Activated CD8-positive, alpha-beta T cell treated with anti-CD3 and anti-CD28 coated beads for 36 hours (primary cell): ENCODE data around the gene STK10. TPM values are rescaled to one million over a fixed set of nuclear protein-coding genes. Genes with fewer than 3 reads are reported as not detected.

ENCODE experiments used
- ATAC-seq: fragments of 200-7000 bp; cut with Tn5 transposase; one replicate; pipeline ENCODE4 v1.10.0; 2021; ENCODE audit warnings: mild to moderate bottlenecking, moderate library complexity
- CTCF ChIA-PET: fragments of 350-600 bp; sonication (Branson Sonifier 250); formaldehyde crosslinking; loops from one replicate; lab custom pipeline; 2021; ENCODE audit warnings: antibody characterized with exemption; lab: Charles Lee
- POLR2A ChIA-PET: fragments of 350-600 bp; sonication (Branson Sonifier 250); formaldehyde crosslinking; loops from one replicate; lab custom pipeline; 2021; ENCODE audit warnings: antibody characterized with exemption; lab: Charles Lee
- DNase-seq: peaks from one replicate; pipeline ENCODE4 v3.0.0-alpha.2; 2020
- H3K27ac Mint-ChIP-seq: one replicate; pipeline ENCODE4 v1.8.0; 2021; ENCODE audit warnings: mild to moderate bottlenecking, mixed read lengths
- H3K27me3 Mint-ChIP-seq: one replicate; pipeline ENCODE4 v1.8.0; 2021; ENCODE audit warnings: mixed read lengths
- H3K36me3 Mint-ChIP-seq: one replicate; pipeline ENCODE4 v1.8.0; 2021; ENCODE audit warnings: low read depth, mixed read lengths
- H3K4me1 Mint-ChIP-seq: one replicate; pipeline ENCODE4 v1.8.0; 2021; ENCODE audit warnings: low read depth, mixed read lengths
- H3K4me3 Mint-ChIP-seq: one replicate; pipeline ENCODE4 v1.8.0; 2021; ENCODE audit warnings: mild to moderate bottlenecking, moderate library complexity, mixed read lengths
- H3K9me3 Mint-ChIP-seq: one replicate; pipeline ENCODE4 v1.8.0; 2021; ENCODE audit warnings: mixed read lengths
- intact Hi-C: fragments of 100-400 bp; cut with micrococcal nuclease; formaldehyde crosslinking; loops from one replicate; pipeline ENCODE4 v1.10.0; 2022
- total RNA-seq, 2 experiments: library from RNA; stranded (reverse); gene quantifications; one replicate each; pipeline ENCODE4 v1.2.3, GENCODE V29; 2021
- TF ChIP-seq, protein P1 (sequence below): fragments of 200-600 bp; IDR thresholded peaks from one replicate; pipeline ENCODE4 v1.8.0; 2022; ENCODE audit warnings: antibody characterized with exemption, mild to moderate bottlenecking

Gene STK10
- total RNA-seq, 2 experiments from 2014 or later, result 142 to 143 TPM

DNA sequence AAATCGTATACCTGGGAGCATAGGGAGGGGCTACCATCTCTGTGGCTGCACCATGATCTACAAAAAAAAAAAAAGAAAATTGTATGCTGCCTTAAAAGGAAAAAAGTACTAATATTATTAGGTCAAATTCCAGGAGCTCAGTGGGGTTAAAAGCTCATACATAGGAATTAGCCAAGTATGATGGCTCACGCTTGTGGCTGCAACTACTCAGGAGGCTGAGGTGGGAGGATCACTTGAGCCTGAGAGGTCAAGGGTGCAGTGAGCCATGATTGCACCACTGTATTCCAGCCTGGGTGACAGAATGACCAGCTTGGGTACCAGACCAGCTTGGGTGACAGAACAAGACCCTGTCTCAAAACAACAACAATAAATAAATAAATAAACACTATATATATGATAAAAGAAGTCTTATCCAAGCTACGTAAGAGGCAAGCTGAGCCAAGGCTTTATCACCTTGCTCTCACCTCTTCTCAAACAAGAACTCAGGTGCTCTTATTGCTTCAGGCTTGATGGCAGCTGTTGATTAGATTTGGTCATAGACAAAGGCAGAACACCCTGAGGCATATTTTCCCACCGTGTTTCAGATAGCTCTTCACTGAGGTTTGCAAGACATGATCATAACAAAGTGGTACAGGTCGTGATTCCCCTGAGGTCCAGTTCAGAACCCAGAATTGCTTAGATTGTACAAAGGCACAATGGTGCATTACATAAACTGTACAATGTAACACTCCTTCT, 178.3 kb downstream of the STK10 start:
- TF ChIP-seq, protein P1, sequence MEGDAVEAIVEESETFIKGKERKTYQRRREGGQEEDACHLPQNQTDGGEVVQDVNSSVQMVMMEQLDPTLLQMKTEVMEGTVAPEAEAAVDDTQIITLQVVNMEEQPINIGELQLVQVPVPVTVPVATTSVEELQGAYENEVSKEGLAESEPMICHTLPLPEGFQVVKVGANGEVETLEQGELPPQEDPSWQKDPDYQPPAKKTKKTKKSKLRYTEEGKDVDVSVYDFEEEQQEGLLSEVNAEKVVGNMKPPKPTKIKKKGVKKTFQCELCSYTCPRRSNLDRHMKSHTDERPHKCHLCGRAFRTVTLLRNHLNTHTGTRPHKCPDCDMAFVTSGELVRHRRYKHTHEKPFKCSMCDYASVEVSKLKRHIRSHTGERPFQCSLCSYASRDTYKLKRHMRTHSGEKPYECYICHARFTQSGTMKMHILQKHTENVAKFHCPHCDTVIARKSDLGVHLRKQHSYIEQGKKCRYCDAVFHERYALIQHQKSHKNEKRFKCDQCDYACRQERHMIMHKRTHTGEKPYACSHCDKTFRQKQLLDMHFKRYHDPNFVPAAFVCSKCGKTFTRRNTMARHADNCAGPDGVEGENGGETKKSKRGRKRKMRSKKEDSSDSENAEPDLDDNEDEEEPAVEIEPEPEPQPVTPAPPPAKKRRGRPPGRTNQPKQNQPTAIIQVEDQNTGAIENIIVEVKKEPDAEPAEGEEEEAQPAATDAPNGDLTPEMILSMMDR, result no peak
- no peak overlapping the region for H3K4me3 Mint-ChIP-seq
- H3K4me1 Mint-ChIP-seq, result peaks cover 28% of the 10 kb centered on the region
- H3K27ac Mint-ChIP-seq, result no peak overlapping the region
- ChIA-PET CTCF (interaction anchor here (0.6 to 6.9 kb wide), 7 partner anchors 8 to 200 kb away, joined by 3 to 77 read pairs (median 3); no protein-coding TSS in a partner anchor), POLR2A (interaction anchor here (1.0 to 7.7 kb wide), 4 partner anchors 24 to 622 kb away, joined by 3 to 115 read pairs (median 23); partner anchors contain the start of gene NPM1)
- DNase-seq (no peak), ATAC-seq (no peak)
- peaks cover 17% of the 10 kb centered on the region for H3K36me3 Mint-ChIP-seq
- no peaks in the 10 kb centered on the region for H3K27me3 Mint-ChIP-seq
- intact Hi-C loops, result loop anchor here (5.0 kb wide), 2 partner anchors 102 to 168 kb away; no protein-coding TSS in a partner anchor
- no peaks in the 10 kb centered on the region for H3K9me3 Mint-ChIP-seq

DNA sequence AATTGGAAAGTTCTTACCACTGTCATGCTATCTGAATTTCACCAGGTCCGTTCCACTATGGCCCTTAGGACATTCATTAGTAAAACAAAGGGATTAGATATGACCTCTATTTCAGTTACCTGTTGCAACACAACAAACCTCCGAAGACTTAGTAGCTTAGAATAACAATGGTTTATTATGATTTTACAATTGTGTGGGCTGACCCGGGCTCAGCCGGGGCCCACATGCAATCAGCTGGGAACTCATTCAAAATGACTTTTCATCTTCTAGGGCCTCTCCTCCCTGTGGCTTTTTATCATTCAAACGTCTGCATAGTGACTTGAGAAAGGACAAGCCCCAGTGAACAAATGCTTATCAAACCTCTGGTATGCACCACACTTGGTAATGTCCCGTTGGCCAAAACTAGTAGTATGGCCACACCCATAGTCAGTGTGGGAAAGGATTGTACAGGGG, 179.3 kb downstream of the STK10 start:
- Mint-ChIP-seq H3K4me3 (no peak overlapping the region), H3K27ac (no peak overlapping the region)

DNA sequence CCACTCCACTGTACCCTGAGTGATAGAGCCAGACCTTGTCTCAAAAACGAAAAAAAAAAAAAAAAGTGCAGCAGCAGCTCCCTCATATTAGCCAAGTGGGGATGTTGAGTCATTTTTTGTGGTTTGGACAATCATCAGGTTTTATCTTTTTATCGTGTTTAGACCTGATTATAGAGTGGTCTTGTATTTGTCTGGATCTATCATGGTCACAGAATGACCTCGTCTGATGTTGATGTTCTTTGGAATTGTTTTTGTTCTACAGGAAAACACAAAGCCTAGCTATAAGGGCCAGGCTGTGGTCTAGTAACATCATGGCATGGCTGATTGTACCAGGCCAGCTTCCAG, 179.9 kb downstream of the STK10 start:
- intact Hi-C loops, result loop anchor here (5.0 kb wide), 2 partner anchors 101 to 169 kb away; no protein-coding TSS in a partner anchor
- Mint-ChIP-seq H3K9me3 (no peaks in the 10 kb centered on the region), H3K4me1 (peaks cover 39% of the 10 kb centered on the region), H3K27me3 (no peaks in the 10 kb centered on the region), H3K4me3 (peak overlapping the region; percentile 98), H3K27ac (peak overlapping the region; percentile 97), H3K36me3 (peaks cover 17% of the 10 kb centered on the region)
- ChIA-PET POLR2A (interaction anchor here (1.0 to 7.7 kb wide), 13 partner anchors 11 to 594 kb away, joined by 3 to 115 read pairs (median 5); partner anchors contain the start of gene STK10), CTCF (interaction anchor here (1.1 to 6.9 kb wide), 12 partner anchors 9 to 284 kb away, joined by 3 to 77 read pairs (median 5); partner anchors contain the start of genes STK10 and UBTD2)
- no peak for ATAC-seq
- TF ChIP-seq, protein P1, result no peak
- no peak for DNase-seq

More for the DNA sequence above, 179.3 kb downstream of the STK10 start:
- peaks cover 17% of the 10 kb centered on the region for H3K36me3 Mint-ChIP-seq
- H3K4me1 Mint-ChIP-seq, result peaks cover 33% of the 10 kb centered on the region
- TF ChIP-seq, protein P1, result no peak
- ATAC-seq (no peak), DNase-seq (no peak)
- H3K27me3 Mint-ChIP-seq, result no peaks in the 10 kb centered on the region
- intact Hi-C loops, result loop anchor here (5.0 kb wide), 2 partner anchors 101 to 169 kb away; no protein-coding TSS in a partner anchor
- ChIA-PET POLR2A (interaction anchor here (1.2 to 7.7 kb wide), 6 partner anchors 20 to 420 kb away, joined by 3 to 115 read pairs (median 14); no protein-coding TSS in a partner anchor), CTCF (interaction anchor here (2.3 to 6.9 kb wide), 4 partner anchors 32 to 101 kb away, joined by 11 to 77 read pairs (median 26); no protein-coding TSS in a partner anchor)
- H3K9me3 Mint-ChIP-seq, result no peaks in the 10 kb centered on the region

DNA sequence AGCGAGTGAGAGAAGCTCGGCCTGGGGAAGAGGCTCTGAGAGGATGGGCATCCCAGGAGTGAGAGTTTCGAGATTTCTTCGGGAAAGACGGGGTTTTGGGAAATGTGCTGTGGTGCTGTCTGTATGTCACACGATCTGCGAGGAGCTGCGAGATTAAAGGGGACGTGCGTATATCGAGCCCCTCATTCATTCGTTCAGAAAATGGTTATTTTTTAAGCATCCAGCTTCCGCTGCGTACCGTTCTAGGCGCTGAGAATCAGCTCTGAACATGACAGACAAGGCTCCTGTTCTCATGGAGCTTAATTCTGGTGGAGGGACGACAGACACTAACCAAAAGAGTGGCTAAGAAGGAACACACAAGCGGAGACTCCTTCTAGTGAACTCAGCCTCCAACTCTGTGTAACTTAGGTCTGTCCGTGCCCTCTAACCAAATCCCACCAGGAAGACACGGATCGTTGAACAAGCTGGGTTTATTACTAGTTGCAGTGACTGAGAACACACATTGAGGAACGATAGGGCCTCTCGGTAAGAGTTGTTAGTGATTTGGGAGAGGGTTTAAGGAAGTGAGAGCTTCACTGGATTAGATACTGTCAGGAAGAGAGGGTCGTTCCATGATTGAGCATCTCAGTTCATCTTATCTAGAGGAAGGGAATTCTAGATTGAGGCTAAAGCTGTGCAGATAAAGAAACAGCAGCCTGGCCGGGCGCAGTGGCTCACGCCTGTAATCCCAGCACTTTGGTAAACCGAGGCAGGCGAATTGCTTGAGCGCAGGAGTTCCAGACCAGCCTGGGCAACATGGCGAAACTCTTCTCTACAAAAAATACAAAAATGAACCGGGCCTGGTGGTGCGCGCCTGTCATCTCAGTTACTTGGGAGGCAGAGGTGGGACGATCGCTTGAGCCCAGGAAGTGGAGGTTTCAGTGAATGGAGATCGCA, 180.6 kb downstream of the STK10 start:
- Mint-ChIP-seq H3K27me3 (no peaks in the 10 kb centered on the region), H3K36me3 (peaks cover 17% of the 10 kb centered on the region), H3K27ac (peak overlapping the region; percentile 97), H3K4me1 (peaks cover 44% of the 10 kb centered on the region), H3K4me3 (peak overlapping the region; percentile 98), H3K9me3 (no peaks in the 10 kb centered on the region)
- ChIA-PET CTCF (interaction anchor here (0.7 to 6.9 kb wide), 19 partner anchors 9 to 690 kb away, joined by 3 to 77 read pairs (median 4); partner anchors contain the start of genes STK10 and UBTD2), POLR2A (interaction anchor here (0.7 to 7.7 kb wide), 28 partner anchors 10 to 619 kb away, joined by 3 to 115 read pairs (median 4); partner anchors contain the start of genes NPM1 and STK10)
- intact Hi-C loops, result loop anchor here (5.0 kb wide), 2 partner anchors 100 to 170 kb away; no protein-coding TSS in a partner anchor
- ATAC-seq (no peak), DNase-seq (peak; percentile 45)
- TF ChIP-seq, protein P1, result no peak
